ENCODE data around the gene TMEM95. TPM values are rescaled to one million over a fixed set of nuclear protein-coding genes. Genes with fewer than 3 reads are reported as not detected.

Gene TMEM95
- total RNA-seq, 1 donor from 2014 or later = not detected

GRCh38 chr17:7318121-7318860 is 36.7 kb upstream of the TMEM95 start:
- DNase-seq = no peak
- no peak overlapping the region for H3K27ac Mint-ChIP-seq (ENCODE audit: unreplicated experiment)
- no peaks in the 10 kb centered on the region for H3K36me3 Mint-ChIP-seq (ENCODE audit: unreplicated experiment)
- H3K27me3 Mint-ChIP-seq (ENCODE audit: unreplicated experiment) = peaks cover 8% of the 10 kb centered on the region
- H3K9me3 Mint-ChIP-seq (ENCODE audit: unreplicated experiment) = peaks cover 10% of the 10 kb centered on the region
- H3K4me3 Mint-ChIP-seq (ENCODE audit: unreplicated experiment) = no peak overlapping the region
- peaks cover 9% of the 10 kb centered on the region for H3K4me1 Mint-ChIP-seq (ENCODE audit: low read depth, unreplicated experiment)
- TF ChIP-seq CTCF (IDR thresholded peaks at IDR 0.05; ENCODE audit: partially characterized antibody, unreplicated experiment) = no peak

DNA sequence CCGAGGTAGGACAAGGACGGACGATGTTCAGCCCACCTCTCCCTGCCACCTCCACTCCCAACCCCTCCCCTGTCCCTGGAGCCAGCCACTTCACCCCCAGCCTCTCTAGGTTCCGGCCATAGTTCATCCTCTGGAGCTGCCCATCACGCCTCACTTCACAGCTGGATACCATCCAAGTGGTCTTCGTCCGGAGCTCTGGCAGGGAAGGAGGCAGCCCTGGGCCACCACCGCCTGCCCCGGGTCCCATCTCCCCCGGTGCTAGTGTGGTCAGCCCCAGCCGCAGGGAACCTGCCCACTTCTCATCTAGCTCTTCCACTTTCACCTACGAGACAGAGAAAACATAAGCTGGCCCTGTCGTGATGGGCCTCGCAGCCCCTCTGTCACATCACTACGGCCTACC is 33.5 kb upstream of the TMEM95 start:
- H3K36me3 Mint-ChIP-seq (ENCODE audit: unreplicated experiment) = no peaks in the 10 kb centered on the region
- peaks cover under 1% of the 10 kb centered on the region for H3K9me3 Mint-ChIP-seq (ENCODE audit: unreplicated experiment)
- H3K4me1 Mint-ChIP-seq (ENCODE audit: low read depth, unreplicated experiment) = peaks cover under 1% of the 10 kb centered on the region
- no peak for DNase-seq
- H3K4me3 Mint-ChIP-seq (ENCODE audit: unreplicated experiment) = peak overlapping the region; percentile 30
- TF ChIP-seq CTCF (IDR thresholded peaks at IDR 0.05; ENCODE audit: partially characterized antibody, unreplicated experiment) = no peak
- H3K27me3 Mint-ChIP-seq (ENCODE audit: unreplicated experiment) = peaks cover 3% of the 10 kb centered on the region
- no peak overlapping the region for H3K27ac Mint-ChIP-seq (ENCODE audit: unreplicated experiment)

GRCh38 chr17:7322520-7323194 is 32.3 kb upstream of the TMEM95 start:
- H3K36me3 Mint-ChIP-seq (ENCODE audit: unreplicated experiment) = no peaks in the 10 kb centered on the region
- no peak overlapping the region for H3K27ac Mint-ChIP-seq (ENCODE audit: unreplicated experiment)
- no peaks in the 10 kb centered on the region for H3K9me3 Mint-ChIP-seq (ENCODE audit: unreplicated experiment)
- no peak overlapping the region for H3K4me3 Mint-ChIP-seq (ENCODE audit: unreplicated experiment)
- H3K4me1 Mint-ChIP-seq (ENCODE audit: low read depth, unreplicated experiment) = no peaks in the 10 kb centered on the region
- peaks cover 2% of the 10 kb centered on the region for H3K27me3 Mint-ChIP-seq (ENCODE audit: unreplicated experiment)
- DNase-seq = no peak
- TF ChIP-seq CTCF (IDR thresholded peaks at IDR 0.05; ENCODE audit: partially characterized antibody, unreplicated experiment) = no peak

DNA sequence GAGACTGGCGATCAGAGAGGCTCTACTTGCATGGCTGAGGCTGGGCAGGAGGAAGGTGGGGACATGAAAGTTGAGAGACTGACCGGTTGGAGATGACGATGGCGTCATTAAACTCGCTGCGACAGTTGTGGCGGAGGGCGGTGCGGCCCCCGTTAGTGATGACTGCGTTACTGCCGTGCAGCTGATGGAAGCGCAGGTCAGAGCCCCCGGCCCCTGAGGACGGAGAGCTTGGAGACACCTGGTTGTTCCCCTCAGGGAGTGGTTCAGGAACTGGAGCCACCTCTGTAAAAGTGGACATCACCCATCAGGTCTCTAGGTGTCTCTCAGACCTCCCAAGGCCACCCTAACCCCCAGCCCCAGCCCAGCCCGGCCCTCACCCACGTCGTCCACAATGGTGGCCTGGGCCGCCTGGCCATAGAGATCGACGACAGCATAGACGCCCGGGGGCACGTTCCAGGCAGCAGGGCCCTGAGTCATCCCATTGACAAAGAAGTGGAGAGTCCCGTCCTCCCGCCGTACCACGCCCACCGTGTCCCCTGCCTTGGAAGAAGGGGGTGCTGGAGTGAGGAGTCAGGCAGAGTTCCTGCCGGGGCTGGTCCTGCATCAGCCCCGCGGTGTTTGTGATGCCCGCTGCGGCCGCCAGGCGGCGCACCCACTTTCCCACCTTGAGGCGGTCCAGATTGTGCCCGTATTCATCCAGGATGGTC is 31.1 kb upstream of the TMEM95 start:
- H3K9me3 Mint-ChIP-seq (ENCODE audit: unreplicated experiment) = peaks cover 3% of the 10 kb centered on the region
- no peaks in the 10 kb centered on the region for H3K36me3 Mint-ChIP-seq (ENCODE audit: unreplicated experiment)
- peaks cover 4% of the 10 kb centered on the region for H3K27me3 Mint-ChIP-seq (ENCODE audit: unreplicated experiment)
- peak; percentile 92 for TF ChIP-seq CTCF (IDR thresholded peaks at IDR 0.05; ENCODE audit: partially characterized antibody, unreplicated experiment)
- H3K27ac Mint-ChIP-seq (ENCODE audit: unreplicated experiment) = no peak overlapping the region
- H3K4me3 Mint-ChIP-seq (ENCODE audit: unreplicated experiment) = no peak overlapping the region
- peak; percentile 86 for DNase-seq
- H3K4me1 Mint-ChIP-seq (ENCODE audit: low read depth, unreplicated experiment) = peaks cover 8% of the 10 kb centered on the region
